Measurements from ENCODE around the gene PPP2CA. TPM values are rescaled to one million over a fixed set of nuclear protein-coding genes. Genes with fewer than 3 reads are reported as not detected.

PPP2CA gene
- total RNA-seq, 8 experiments from 2014 or later = 51.9 to 86.0 (median 69.2) TPM

DNA sequence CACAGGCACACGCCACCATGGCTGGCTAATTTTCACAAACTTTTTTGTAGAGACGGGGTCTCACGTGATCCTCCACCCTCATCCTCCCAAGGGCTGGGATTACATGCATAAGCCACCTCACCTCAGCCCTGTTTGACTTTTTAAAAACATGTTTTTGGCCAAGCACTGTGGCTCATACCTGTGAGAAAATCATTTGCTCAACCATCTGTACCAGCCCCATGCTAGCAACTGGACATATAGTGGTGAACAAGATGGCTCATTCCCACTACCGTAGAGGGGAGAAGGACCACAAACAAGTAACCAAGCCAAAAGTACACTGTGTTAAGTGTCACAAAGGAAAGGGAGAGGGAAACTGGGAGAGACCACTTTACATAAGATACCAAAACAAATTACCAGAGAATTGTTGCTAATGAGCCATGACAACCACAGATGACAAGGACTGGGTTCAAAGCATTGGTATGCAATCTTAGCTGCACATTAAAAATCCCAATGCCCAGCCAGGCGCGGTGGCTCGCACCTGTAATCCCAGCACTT, 19.2 kb downstream of the PPP2CA start:
- WGBS, 10 experiments = 40 to 100% (median 90%) methylated on average over 1 to 4 of the region's 7 CpGs; no CpG with 5 or more reads in 2 of the 10 experiments
- ATAC-seq (replicated peaks in 6 of 8) = no peak
- Histone ChIP-seq H3K27ac (no peak overlapping the region), H3K4me1 (replicated peaks in 1 of 2) (no peaks in the 10 kb centered on the region), H3K4me3 (no peak overlapping the region)
- in situ Hi-C loops (cut with MboI; ENCODE audit: low pct_unique_long_range_greater_than_20kb in 2 of 9, low sequenced_read_pairs in 9 of 9, unreplicated experiment in 9 of 9) = no loop called here

- in situ Hi-C loops (cut with MboI; ENCODE audit: low pct_unique_long_range_greater_than_20kb in 2 of 9, low sequenced_read_pairs in 9 of 9, unreplicated experiment in 9 of 9) = no loop called here
- peak in 3 of 8 experiments; percentile 38 to 89 (median 51) for ATAC-seq (replicated peaks in 6 of 8)
- 7 to 100% (median 88%) methylated on average over 1 to 4 of the region's 4 CpGs for WGBS, 10 experiments
- Histone ChIP-seq H3K4me3 (no peak overlapping the region), H3K4me1 (replicated peaks in 1 of 2) (no peaks in the 10 kb centered on the region), H3K27ac (no peak overlapping the region)
These were observed 21.3 kb downstream of the PPP2CA start for GRCh38 chr5:134204575-134204974.

- Histone ChIP-seq H3K4me1 (replicated peaks in 1 of 2) (no peaks in the 10 kb centered on the region), H3K27ac (no peak overlapping the region), H3K4me3 (no peak overlapping the region)
- no peak for ATAC-seq (replicated peaks in 6 of 8)
- 100% methylated on average over 1 to 3 of the region's 3 CpGs; no CpG with 5 or more reads in 6 of the 10 experiments for WGBS, 10 experiments
- in situ Hi-C loops (cut with MboI; ENCODE audit: low pct_unique_long_range_greater_than_20kb in 2 of 9, low sequenced_read_pairs in 9 of 9, unreplicated experiment in 9 of 9) = no loop called here
These were observed 22.2 kb downstream of the PPP2CA start for GRCh38 chr5:134203630-134204029.

GRCh38 chr5:134195666-134196065, 30.2 kb downstream of the PPP2CA start:
- no peak overlapping the region for H3K27ac ChIP-seq
- H3K4me3 ChIP-seq = no peak overlapping the region
- no peaks in the 10 kb centered on the region for H3K4me1 ChIP-seq (replicated peaks in 1 of 2)
- ATAC-seq (replicated peaks in 6 of 8) = no peak
- in situ Hi-C loops (cut with MboI; ENCODE audit: low pct_unique_long_range_greater_than_20kb in 2 of 9, low sequenced_read_pairs in 9 of 9, unreplicated experiment in 9 of 9) = loop anchor here in 4 of 9 experiments (25.0 kb wide), 2 partner anchors 92 to 392 kb away; no protein-coding TSS in a partner anchor
- 75 to 100% (median 83%) methylated on average over 1 to 5 of the region's 5 CpGs for WGBS, 10 experiments

DNA sequence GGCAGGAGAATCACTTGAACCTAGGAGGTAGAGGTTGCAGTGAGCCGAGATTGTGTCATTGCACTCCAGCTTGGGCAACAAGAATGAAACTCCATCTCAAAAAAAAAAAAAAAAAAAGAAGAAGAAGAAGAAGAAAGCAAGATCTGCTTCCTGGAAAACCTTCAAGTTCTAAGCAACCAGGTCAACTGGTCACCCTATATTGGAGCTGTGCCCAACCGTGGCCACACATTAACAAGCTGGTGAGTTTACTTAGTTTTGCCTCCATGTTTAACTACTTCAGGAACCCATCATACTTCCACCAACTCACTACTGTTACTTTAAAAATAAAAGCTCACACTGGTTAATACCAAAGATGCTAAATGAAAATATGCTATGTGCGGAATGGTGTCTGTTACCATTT, 36.8 kb downstream of the PPP2CA start:
- ATAC-seq (replicated peaks in 6 of 8) = no peak
- Histone ChIP-seq H3K27ac (no peak overlapping the region), H3K4me1 (replicated peaks in 1 of 2) (no peaks in the 10 kb centered on the region), H3K4me3 (no peak overlapping the region)
- 60 to 92% (median 88%) methylated on average over 1 to 2 of the region's 3 CpGs; no CpG with 5 or more reads in 5 of the 10 experiments for WGBS, 10 experiments
- in situ Hi-C loops (cut with MboI; ENCODE audit: low pct_unique_long_range_greater_than_20kb in 2 of 9, low sequenced_read_pairs in 9 of 9, unreplicated experiment in 9 of 9) = loop anchor here in 5 of 9 experiments (10.0 to 25.0 kb wide), 3 partner anchors 96 to 398 kb away; no protein-coding TSS in a partner anchor

DNA sequence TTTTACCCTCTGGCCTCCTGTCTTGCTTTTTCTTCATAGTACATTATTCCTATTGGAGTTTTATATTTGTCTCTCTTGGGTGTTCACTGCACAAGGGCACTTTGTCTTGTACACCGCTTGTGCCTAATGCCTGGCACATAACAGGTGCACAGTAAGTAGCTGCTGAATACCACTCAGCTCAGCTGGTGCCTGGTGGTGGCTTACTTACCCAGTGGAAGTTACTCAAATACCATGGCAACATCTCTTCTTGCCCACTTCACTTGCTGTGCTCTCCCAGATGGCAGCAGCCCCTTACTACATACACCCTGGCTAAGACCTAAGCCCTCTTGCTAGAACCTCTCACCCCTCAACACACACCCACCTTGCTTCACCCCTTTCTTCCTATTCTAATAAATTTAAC, 37.8 kb downstream of the PPP2CA start:
- Histone ChIP-seq H3K4me3 (no peak overlapping the region), H3K27ac (no peak overlapping the region), H3K4me1 (replicated peaks in 1 of 2) (no peaks in the 10 kb centered on the region)
- no peak for ATAC-seq (replicated peaks in 6 of 8)
- 60 to 100% (median 100%) methylated on average over 1 of the region's 1 CpG; no CpG with 5 or more reads in 4 of the 10 experiments for whole genome bisulfite sequencing, 10 experiments
- in situ Hi-C loops (cut with MboI; ENCODE audit: low pct_unique_long_range_greater_than_20kb in 2 of 9, low sequenced_read_pairs in 9 of 9, unreplicated experiment in 9 of 9) = loop anchor here in 5 of 9 experiments (10.0 to 25.0 kb wide), 3 partner anchors 97 to 399 kb away; no protein-coding TSS in a partner anchor

DNA sequence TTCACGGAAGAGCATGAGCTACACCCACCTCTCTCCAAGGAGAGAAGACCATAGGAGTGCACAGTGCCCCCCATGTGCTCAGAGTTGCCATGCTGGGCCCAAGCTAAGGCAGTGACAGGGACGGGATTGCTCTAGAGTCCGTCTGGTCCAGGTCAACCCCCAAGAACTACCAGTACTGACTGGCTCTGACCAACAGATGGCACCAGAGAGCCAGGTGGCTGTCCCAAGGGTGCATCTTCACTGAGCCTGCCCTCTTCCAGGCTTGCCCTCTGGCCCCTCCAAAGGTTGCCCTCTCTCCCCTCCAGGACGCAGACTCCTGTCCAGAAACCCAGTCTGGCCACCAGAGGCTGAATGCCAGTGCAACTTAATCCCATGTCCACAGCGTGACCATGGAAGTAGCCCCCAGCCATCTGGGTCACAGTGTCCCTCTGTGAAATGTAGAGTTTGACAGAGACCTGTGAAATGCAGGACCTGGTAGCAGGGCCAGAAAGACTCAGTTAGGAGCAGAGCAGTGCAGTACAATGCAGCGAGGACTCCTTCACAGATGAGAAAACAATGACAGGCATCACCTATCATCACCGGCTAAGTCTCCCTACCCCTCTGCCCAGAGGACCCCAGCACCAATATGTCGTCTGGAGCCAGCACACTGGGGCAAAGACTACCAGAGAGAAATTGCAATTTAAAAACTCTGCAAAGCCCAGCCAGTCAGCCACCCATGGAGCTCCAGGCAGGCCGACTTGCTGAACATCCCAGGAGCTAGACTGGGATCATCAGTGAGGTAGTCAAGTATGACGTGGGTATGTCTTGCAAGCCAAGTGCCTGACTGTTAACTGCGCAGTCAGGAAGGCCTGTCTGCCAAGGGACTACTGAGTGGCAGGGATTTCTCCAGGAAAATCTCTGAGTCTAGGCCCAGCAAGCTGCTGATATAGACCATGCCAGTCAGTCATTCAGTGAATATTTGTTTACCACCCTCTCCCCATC, 41.4 kb downstream of the PPP2CA start:
- peak; percentile 81 to 97 (median 88) for ATAC-seq (replicated peaks in 6 of 8)
- no peaks in the 10 kb centered on the region for H3K4me1 ChIP-seq (replicated peaks in 1 of 2)
- no peak overlapping the region for H3K4me3 ChIP-seq
- no peak overlapping the region for H3K27ac ChIP-seq
- in situ Hi-C loops (cut with MboI; ENCODE audit: low pct_unique_long_range_greater_than_20kb in 2 of 9, low sequenced_read_pairs in 9 of 9, unreplicated experiment in 9 of 9) = loop anchor here in 5 of 9 experiments (10.0 to 25.0 kb wide), 3 partner anchors 100 to 403 kb away; no protein-coding TSS in a partner anchor
- 0 to 83% (median 53%) methylated on average over 1 to 9 of the region's 11 CpGs; no CpG with 5 or more reads in 3 of the 10 experiments for WGBS, 10 experiments

DNA sequence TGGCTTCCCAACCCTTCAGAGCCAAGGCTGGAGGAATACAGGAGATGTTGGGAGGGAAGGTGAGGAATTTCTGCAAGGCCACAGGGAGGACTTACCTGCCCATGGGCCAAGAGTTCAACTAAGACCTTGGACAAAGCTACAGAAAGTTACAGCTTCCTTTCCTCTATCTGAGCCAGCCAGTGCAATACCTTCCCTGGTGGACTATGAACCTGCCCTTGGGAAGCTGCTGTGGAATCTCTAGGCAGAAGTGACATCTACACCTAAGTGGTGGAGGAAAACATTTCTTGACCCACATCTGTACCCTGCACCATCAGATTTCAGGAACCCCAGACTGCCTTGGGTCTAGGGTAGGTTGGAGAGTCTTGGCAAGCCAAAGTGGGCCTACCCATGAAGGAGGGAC, 42.4 kb downstream of the PPP2CA start:
- no peak for ATAC-seq (replicated peaks in 6 of 8)
- in situ Hi-C loops (cut with MboI; ENCODE audit: low pct_unique_long_range_greater_than_20kb in 2 of 9, low sequenced_read_pairs in 9 of 9, unreplicated experiment in 9 of 9) = loop anchor here in 5 of 9 experiments (10.0 to 25.0 kb wide), 3 partner anchors 101 to 404 kb away; no protein-coding TSS in a partner anchor
- no peak overlapping the region for H3K4me3 ChIP-seq

DNA sequence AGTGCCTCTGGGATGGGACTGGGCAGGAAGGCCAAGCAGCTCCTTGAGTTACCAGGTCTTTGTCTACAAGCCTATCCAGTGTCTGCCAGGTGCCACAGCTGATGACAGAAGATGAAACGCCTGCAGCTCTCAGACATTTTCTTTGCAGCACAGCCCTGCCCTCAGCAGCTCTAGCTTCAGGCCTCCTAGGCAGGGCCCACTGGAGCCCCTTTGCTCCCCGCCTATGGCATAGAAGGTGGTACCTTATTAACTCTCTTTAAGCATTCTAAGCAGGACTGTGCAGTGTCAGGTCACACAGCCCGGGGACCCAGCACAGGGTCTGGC, 47.8 kb downstream of the PPP2CA start:
- peak overlapping the region in 1 of 5 donors; percentile 95 for H3K4me3 ChIP-seq
- peaks cover 5 to 17% of the 10 kb centered on the region in 2 donors for H3K4me1 ChIP-seq (replicated peaks in 1 of 2)
- in situ Hi-C loops (cut with MboI; ENCODE audit: low pct_unique_long_range_greater_than_20kb in 2 of 9, low sequenced_read_pairs in 9 of 9, unreplicated experiment in 9 of 9) = loop anchor here in 4 of 9 experiments (25.0 kb wide), 2 partner anchors 109 to 409 kb away; no protein-coding TSS in a partner anchor
- peak in 1 of 8 experiments; percentile 3 for ATAC-seq (replicated peaks in 6 of 8)
- 74 to 100% (median 81%) methylated on average over 1 to 3 of the region's 3 CpGs; no CpG with 5 or more reads in 5 of the 10 experiments for WGBS, 10 experiments
- peak overlapping the region; percentile 100 for H3K27ac ChIP-seq

More for the DNA sequence above, 42.4 kb downstream of the PPP2CA start:
- no peak overlapping the region for H3K27ac ChIP-seq
- H3K4me1 ChIP-seq (replicated peaks in 1 of 2) = no peaks in the 10 kb centered on the region

DNA sequence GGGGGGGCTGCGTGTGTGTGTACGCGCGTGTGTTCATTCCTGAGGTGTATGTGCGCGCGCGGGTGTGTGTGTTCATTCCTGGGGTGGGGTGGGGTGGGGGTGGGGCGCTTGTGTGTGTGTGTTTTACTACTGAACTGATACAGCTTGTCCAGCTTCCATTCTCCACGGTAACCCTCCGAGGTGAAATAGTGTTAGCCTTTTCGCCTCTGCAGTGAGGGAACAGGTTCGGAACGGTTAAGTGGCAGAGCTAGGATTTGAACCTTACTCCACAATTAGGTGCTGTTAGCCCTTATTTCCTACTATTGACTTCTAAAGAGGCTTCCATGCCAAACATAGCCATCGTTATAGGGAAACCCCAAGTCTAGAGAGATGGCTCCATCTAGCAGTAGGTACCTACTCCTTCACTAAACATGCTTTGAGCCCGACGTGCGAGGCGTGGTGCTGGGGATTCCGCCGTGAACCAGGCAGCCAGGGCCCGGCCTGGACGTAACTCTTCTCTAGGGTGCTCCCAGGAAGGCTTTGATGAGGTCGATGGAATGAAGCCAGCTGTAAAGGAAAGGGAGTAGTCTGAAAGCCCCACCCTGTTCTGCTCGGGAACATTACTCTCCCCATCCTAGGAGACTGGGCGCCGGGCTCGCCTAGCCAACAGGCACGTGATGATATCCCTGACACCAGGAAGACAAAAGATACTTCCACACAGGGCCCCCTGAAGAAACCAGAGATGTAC, 48.3 kb downstream of the PPP2CA start:
- Histone ChIP-seq H3K4me3 (peak overlapping the region; percentile 74 to 99 (median 95)), H3K4me1 (replicated peaks in 1 of 2) (peaks cover 5 to 17% of the 10 kb centered on the region in 2 donors), H3K27ac (peak overlapping the region; percentile 100)
- WGBS, 10 experiments = 0 to 64% (median 0%) methylated on average over 1 to 10 of the region's 29 CpGs; no CpG with 5 or more reads in 5 of the 10 experiments
- peak; percentile 19 to 72 (median 38) for ATAC-seq (replicated peaks in 6 of 8)
- in situ Hi-C loops (cut with MboI; ENCODE audit: low pct_unique_long_range_greater_than_20kb in 2 of 9, low sequenced_read_pairs in 9 of 9, unreplicated experiment in 9 of 9) = loop anchor here in 4 of 9 experiments (25.0 kb wide), 2 partner anchors 110 to 410 kb away; no protein-coding TSS in a partner anchor

DNA sequence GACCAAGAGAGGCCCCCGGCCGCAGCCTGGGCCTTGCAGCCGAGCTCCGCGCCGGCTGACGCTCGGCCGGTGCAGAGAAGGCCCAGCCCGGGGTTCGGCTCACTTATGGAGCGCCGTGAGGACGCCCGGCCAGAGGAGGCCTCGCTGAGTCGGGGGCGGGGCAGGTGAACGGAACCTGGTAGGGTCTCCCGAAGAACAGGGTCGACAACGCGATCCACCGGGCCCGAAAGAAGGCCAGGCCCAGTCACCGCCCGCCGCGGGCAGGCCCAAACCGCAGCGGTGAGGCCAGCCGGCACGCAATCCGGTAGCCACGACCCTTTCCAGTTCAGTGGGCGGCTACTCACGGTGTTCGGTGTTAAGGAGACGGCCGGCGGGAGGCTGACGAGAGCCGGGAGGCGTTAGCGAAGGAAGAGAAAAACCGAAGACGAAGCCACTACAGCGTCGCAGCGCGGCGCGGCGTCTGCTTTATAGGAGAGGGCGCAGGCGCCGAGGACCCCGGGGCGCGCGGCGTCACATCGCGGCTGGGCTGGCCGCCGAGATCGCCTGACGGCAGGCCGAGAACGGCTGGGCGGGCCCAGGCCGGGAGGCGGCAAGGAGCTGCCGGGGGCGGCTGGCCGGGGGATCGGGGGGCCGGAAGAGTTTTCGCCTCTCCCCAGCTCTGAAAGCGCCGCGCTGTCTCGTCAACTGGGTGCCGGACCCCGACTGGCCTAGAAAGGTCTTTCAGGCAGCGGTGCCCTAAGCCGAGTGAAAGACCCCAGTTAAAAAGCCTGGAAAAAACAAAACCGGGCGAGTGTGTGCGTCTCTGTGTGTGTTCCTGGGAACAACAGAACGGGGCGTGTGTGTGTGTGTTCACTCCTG, 49.1 kb downstream of the PPP2CA start, which contains the start of gene SKP1:
Gene SKP1, minus strand, starts transcription at position 440 of the 858 bp plus-strand sequence. CDS start 2,928 bp downstream, outside the sequence.
- in situ Hi-C loops (cut with MboI; ENCODE audit: low pct_unique_long_range_greater_than_20kb in 2 of 9, low sequenced_read_pairs in 9 of 9, unreplicated experiment in 9 of 9) = loop anchor here in 4 of 9 experiments (25.0 kb wide), 2 partner anchors 111 to 411 kb away; no protein-coding TSS in a partner anchor
- peaks cover 5 to 17% of the 10 kb centered on the region in 2 donors for H3K4me1 ChIP-seq (replicated peaks in 1 of 2)
- H3K27ac ChIP-seq = peak within 1 kb of the TSS; percentile 100
- ATAC-seq (replicated peaks in 6 of 8) = peak; percentile 68 to 88 (median 81)
- 0% methylated on average over 2 to 8 of the region's 92 CpGs; no CpG with 5 or more reads in 8 of the 10 experiments for WGBS, 10 experiments
- peak within 1 kb of the TSS; percentile 74 to 99 (median 95) for H3K4me3 ChIP-seq

Measured in motor neuron (in vitro differentiated cells).